Endometrial microvascular endothelial cells (primary cell): ENCODE measurements around the gene CTSD. TPM values are rescaled to one million over a fixed set of nuclear protein-coding genes. Genes with fewer than 3 reads are reported as not detected.
"Not testable (repeated sequence)": the region's sequence is repeated elsewhere in the genome, so short reads cannot be mapped to it uniquely, and the experiment has no call there.

Source experiments
- in situ Hi-C: cut with HindIII; loops from 2 replicates; pipeline ENCODE4 v1.10.0; 2017; ENCODE audit warnings: low sequenced_read_pairs, low pct_unique_long_range_greater_than_20kb; ENCODE audit errors: inconsistent ontology term
- total RNA-seq: library from RNA; depleted of rRNA; stranded (reverse); fragments of >200 nt; gene quantifications from one replicate; pipeline ENCODE4 v1.2.3, GENCODE V29; 2015; ENCODE audit errors: inconsistent ontology term

The CTSD gene
- total RNA-seq, 1 donor from 2014 or later: 232 TPM

GRCh38 chr11:1772270-1773130 is 8.8 kb upstream of the CTSD start:
- in situ Hi-C loops: no loop called here

- in situ Hi-C loops: no loop called here
Observed at GRCh38 chr11:1771700-1772099, 8.0 kb upstream of the CTSD start.

- in situ Hi-C loops: no loop called here
Observed at GRCh38 chr11:1771273-1771672, 7.5 kb upstream of the CTSD start.

- in situ Hi-C loops: no loop called here
Observed at GRCh38 chr11:1770528-1770927, 6.8 kb upstream of the CTSD start.

- in situ Hi-C loops: no loop called here
Observed at GRCh38 chr11:1770061-1770460, 6.3 kb upstream of the CTSD start.

GRCh38 chr11:1769304-1769936 is 5.7 kb upstream of the CTSD start:
- in situ Hi-C loops: not testable (repeated sequence)

- in situ Hi-C loops: no loop called here
Observed at GRCh38 chr11:1768141-1768469, 4.4 kb upstream of the CTSD start.

GRCh38 chr11:1767399-1768140 is 3.8 kb upstream of the CTSD start:
- in situ Hi-C loops: no loop called here

- in situ Hi-C loops: no loop called here
Observed at GRCh38 chr11:1766719-1767398, 3.1 kb upstream of the CTSD start.

GRCh38 chr11:1765871-1766718 is 2.4 kb upstream of the CTSD start:
- in situ Hi-C loops: no loop called here

GRCh38 chr11:1763336-1763795 is 361 bp downstream of the CTSD start:
- in situ Hi-C loops: no loop called here

- in situ Hi-C loops: no loop called here
Observed at GRCh38 chr11:1762537-1763302, 1.0 kb downstream of the CTSD start.

- in situ Hi-C loops: no loop called here
Observed at GRCh38 chr11:1761857-1762536, 1.7 kb downstream of the CTSD start.

- in situ Hi-C loops: no loop called here
Observed at GRCh38 chr11:1761110-1761856, 2.4 kb downstream of the CTSD start.

- in situ Hi-C loops: no loop called here
Observed at GRCh38 chr11:1760351-1761109, 3.2 kb downstream of the CTSD start.

- in situ Hi-C loops: no loop called here
Observed at GRCh38 chr11:1759851-1760220, 3.9 kb downstream of the CTSD start.
